ENCODE results near the gene LIMK2.

DNA sequence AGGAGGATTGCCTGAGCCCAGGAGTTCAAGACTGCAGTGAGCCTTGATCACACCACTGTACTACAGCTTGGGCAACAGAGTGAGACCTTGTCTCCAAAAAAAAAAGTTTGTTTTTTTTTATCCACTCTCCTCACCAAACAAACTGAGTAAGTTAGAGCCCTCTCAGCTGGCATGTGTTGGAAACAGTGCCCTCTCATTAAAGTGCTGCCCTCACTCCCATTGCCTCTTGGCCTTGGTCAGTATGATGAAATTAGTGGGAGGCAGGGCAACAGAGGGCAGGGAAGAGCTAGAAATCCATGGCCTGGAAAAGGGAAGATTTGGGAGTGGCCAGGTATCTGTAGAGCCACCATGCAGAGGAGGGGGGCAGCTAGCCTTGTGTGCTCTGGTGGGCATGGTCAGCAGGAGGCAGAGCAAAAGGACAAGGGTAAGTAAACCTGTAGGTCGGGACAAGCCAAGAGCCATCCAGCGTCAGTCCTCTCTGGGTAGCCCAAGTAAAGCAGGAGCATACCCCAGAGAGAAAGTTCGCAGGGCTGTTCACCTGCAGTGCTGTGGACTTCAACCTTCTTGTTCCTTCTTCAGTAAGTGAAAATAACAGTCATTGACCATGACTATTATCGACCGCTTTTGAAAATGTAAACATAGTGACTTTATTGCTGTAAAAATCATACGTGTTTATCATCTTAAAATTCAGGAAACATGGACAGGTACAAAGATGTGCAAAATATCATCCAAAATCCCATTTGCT lies 52.0 kb downstream of the LIMK2 start:
- TF ChIP-seq, protein P1, sequence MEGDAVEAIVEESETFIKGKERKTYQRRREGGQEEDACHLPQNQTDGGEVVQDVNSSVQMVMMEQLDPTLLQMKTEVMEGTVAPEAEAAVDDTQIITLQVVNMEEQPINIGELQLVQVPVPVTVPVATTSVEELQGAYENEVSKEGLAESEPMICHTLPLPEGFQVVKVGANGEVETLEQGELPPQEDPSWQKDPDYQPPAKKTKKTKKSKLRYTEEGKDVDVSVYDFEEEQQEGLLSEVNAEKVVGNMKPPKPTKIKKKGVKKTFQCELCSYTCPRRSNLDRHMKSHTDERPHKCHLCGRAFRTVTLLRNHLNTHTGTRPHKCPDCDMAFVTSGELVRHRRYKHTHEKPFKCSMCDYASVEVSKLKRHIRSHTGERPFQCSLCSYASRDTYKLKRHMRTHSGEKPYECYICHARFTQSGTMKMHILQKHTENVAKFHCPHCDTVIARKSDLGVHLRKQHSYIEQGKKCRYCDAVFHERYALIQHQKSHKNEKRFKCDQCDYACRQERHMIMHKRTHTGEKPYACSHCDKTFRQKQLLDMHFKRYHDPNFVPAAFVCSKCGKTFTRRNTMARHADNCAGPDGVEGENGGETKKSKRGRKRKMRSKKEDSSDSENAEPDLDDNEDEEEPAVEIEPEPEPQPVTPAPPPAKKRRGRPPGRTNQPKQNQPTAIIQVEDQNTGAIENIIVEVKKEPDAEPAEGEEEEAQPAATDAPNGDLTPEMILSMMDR (IDR thresholded peaks at IDR 0.05), result no peak
- TF ChIP-seq POLR2AphosphoS5 (IDR thresholded peaks at IDR 0.05), result no peak

All from breast epithelium (tissue), 3 donors.